H9 (cell line): ENCODE results near the gene TOMM22. TPM values are rescaled to one million over a fixed set of nuclear protein-coding genes. Genes with fewer than 3 reads are reported as not detected.

Source experiments
- DNase-seq: peaks from one replicate; pipeline ENCODE4 v3.0.0-alpha.2; 2017
- H2AFZ ChIP-seq: one replicate; pipeline ENCODE4 v1.6.1; 2013; ENCODE audit warnings: mild to moderate bottlenecking, low read length, control low read depth, moderate library complexity
- H2AK5ac ChIP-seq: 2 replicates; pipeline ENCODE4 v1.6.1; 2013; ENCODE audit warnings: low read length, control low read depth, mixed read lengths; ENCODE audit not compliant: insufficient read length
- H2BK120ac ChIP-seq: one replicate; pipeline ENCODE4 v1.6.1; 2013; ENCODE audit warnings: low read depth, mild to moderate bottlenecking, low read length, control low read depth, inconsistent platforms; ENCODE audit not compliant: poor library complexity, severe bottlenecking
- H2BK12ac ChIP-seq: 2 replicates; pipeline ENCODE4 v1.6.1; 2013; ENCODE audit warnings: low read length, control low read depth, mixed read lengths, low read depth; ENCODE audit not compliant: insufficient read length
- H2BK15ac ChIP-seq: 2 replicates; pipeline ENCODE4 v1.6.1; 2013; ENCODE audit warnings: low read depth, low read length, control low read depth
- H2BK20ac ChIP-seq: one replicate; pipeline ENCODE4 v1.6.1; 2013; ENCODE audit warnings: low read depth, mild to moderate bottlenecking, low read length, control low read depth, inconsistent platforms; ENCODE audit not compliant: poor library complexity, severe bottlenecking
- H2BK5ac ChIP-seq: 2 replicates; pipeline ENCODE4 v1.6.1; 2013; ENCODE audit warnings: low read length, control low read depth, mixed read lengths; ENCODE audit not compliant: insufficient read length
- H3K14ac ChIP-seq: 2 replicates; pipeline ENCODE4 v1.6.1; 2013; ENCODE audit warnings: low read length, control low read depth; ENCODE audit not compliant: insufficient read depth
- H3K18ac ChIP-seq: 2 replicates; pipeline ENCODE4 v1.6.1; 2013; ENCODE audit warnings: low read depth, mild to moderate bottlenecking, mixed read lengths, low read length, control low read depth; ENCODE audit not compliant: insufficient read length
- H3K23ac ChIP-seq: 2 replicates; pipeline ENCODE4 v1.6.1; 2013; ENCODE audit warnings: low read length, control low read depth, mixed read lengths, low read depth; ENCODE audit not compliant: insufficient read length
- H3K23me2 ChIP-seq: 2 replicates; pipeline ENCODE4 v1.6.1; 2013; ENCODE audit warnings: low read depth, mild to moderate bottlenecking, mixed read lengths, low read length, control low read depth; ENCODE audit not compliant: insufficient read length, poor library complexity, severe bottlenecking
- H3K27ac ChIP-seq: 2 replicates; pipeline ENCODE4 v1.5.1; 2013; ENCODE audit warnings: low read length, control low read depth, mixed read lengths, low read depth; ENCODE audit not compliant: insufficient read length
- H3K27me3 ChIP-seq: 2 replicates; pipeline ENCODE4 v1.6.1; 2013; ENCODE audit warnings: low read length, control low read depth, inconsistent platforms; ENCODE audit not compliant: insufficient read depth
- H3K4ac ChIP-seq: 2 replicates; pipeline ENCODE4 v1.6.1; 2013; ENCODE audit warnings: low read depth, mild to moderate bottlenecking, control low read depth, inconsistent platforms, low read length, moderate library complexity
- H3K4me1 ChIP-seq: 2 replicates; pipeline ENCODE4 v1.6.1; 2013; ENCODE audit warnings: low read length, control low read depth, inconsistent platforms; ENCODE audit not compliant: insufficient read depth
- H3K4me2 ChIP-seq: 2 replicates; pipeline ENCODE4 v1.6.1; 2013; ENCODE audit warnings: low read length, control low read depth, mixed read lengths; ENCODE audit not compliant: insufficient read length, insufficient read depth
- H3K56ac ChIP-seq: 2 replicates; pipeline ENCODE4 v1.6.1; 2013; ENCODE audit warnings: low read depth, mild to moderate bottlenecking, mixed read lengths, low read length, control low read depth; ENCODE audit not compliant: insufficient read length
- H3K79me1 ChIP-seq: 2 replicates; pipeline ENCODE4 v1.6.1; 2013; ENCODE audit warnings: low read depth, mild to moderate bottlenecking, moderate library complexity, low read length, control low read depth, inconsistent platforms; ENCODE audit not compliant: insufficient read depth, poor library complexity, severe bottlenecking
- H3K79me2 ChIP-seq: 2 replicates; pipeline ENCODE4 v1.6.1; 2013; ENCODE audit warnings: low read length, control low read depth, inconsistent platforms; ENCODE audit not compliant: insufficient read depth
- H3K9ac ChIP-seq: 2 replicates; pipeline ENCODE4 v1.6.1; 2013; ENCODE audit warnings: low read length, control low read depth, mixed read lengths; ENCODE audit not compliant: insufficient read length; ENCODE audit errors: extremely low read depth
- H3K9me3 ChIP-seq: one replicate; pipeline ENCODE4 v1.6.1; 2013; ENCODE audit warnings: low read depth, low read length, inconsistent platforms; ENCODE audit not compliant: control insufficient read depth
- H3T11ph ChIP-seq: one replicate; pipeline ENCODE4 v1.6.1; 2013; ENCODE audit warnings: mild to moderate bottlenecking, low read length, control low read depth, inconsistent platforms
- H4K20me1 ChIP-seq: one replicate; pipeline ENCODE4 v1.6.1; 2013; ENCODE audit not compliant: control insufficient read depth, insufficient read length, insufficient read depth
- H4K5ac ChIP-seq: 2 replicates; pipeline ENCODE4 v1.6.1; 2013; ENCODE audit warnings: low read depth, mild to moderate bottlenecking, mixed read lengths, low read length, control low read depth; ENCODE audit not compliant: insufficient read length
- H4K8ac ChIP-seq: replicated peaks from 2 replicates; pipeline ENCODE4 v1.6.1; 2013; ENCODE audit warnings: low read length, control low read depth, mixed read lengths, low read depth; ENCODE audit not compliant: insufficient read length
- H4K91ac ChIP-seq: 2 replicates; pipeline ENCODE4 v1.6.1; 2013; ENCODE audit warnings: low read depth, mild to moderate bottlenecking, moderate library complexity, mixed read lengths, low read length, control low read depth; ENCODE audit not compliant: insufficient read length
- H3K27ac Mint-ChIP-seq, 3 experiments: 2 replicates in 2 of 3; 3 replicates in 1 of 3; pipeline ENCODE4 v1.8.0; 2020 to 2021; ENCODE audit warnings: mixed read lengths in 3 of 3, mild to moderate bottlenecking in 1 of 3, moderate library complexity in 1 of 3
- H3K27me3 Mint-ChIP-seq: 2 replicates; pipeline ENCODE4 v1.8.0; 2021; ENCODE audit warnings: low read depth, mild to moderate bottlenecking, moderate library complexity, mixed read lengths
- H3K36me3 Mint-ChIP-seq, 3 experiments: 2 replicates in 2 of 3; 3 replicates in 1 of 3; pipeline ENCODE4 v1.8.0; 2020 to 2021; ENCODE audit warnings: low read depth in 3 of 3, mixed read lengths in 3 of 3; ENCODE audit not compliant: insufficient read depth in 1 of 3
- H3K4me1 Mint-ChIP-seq, 2 experiments: 2 replicates each; pipeline ENCODE4 v1.8.0; 2020; ENCODE audit warnings: mixed read lengths in 2 of 2
- H3K4me3 Mint-ChIP-seq, 2 experiments: 2 replicates in 1 of 2; 3 replicates in 1 of 2; pipeline ENCODE4 v1.8.0; 2020 to 2021; ENCODE audit warnings: mild to moderate bottlenecking in 2 of 2, mixed read lengths in 2 of 2, moderate library complexity in 1 of 2
- H3K9me3 Mint-ChIP-seq, 2 experiments: 2 replicates in 1 of 2; 3 replicates in 1 of 2; pipeline ENCODE4 v1.8.0; 2020; ENCODE audit warnings: mild to moderate bottlenecking in 2 of 2, mixed read lengths in 2 of 2, moderate library complexity in 1 of 2
- WGBS: extraction: QIAGEN DNeasy Blood & Tissue Kit; methylation state at CpG from one replicate; pipeline ENCODE4 v1.1.7; 2013; ENCODE audit warnings: missing lambda C conversion rate, low lambda C conversion rate, mixed read lengths; ENCODE audit not compliant: insufficient read length; ENCODE audit errors: extremely low coverage; 5-methylcytosine and 5-hydroxymethylcytosine counted together
- total RNA-seq: library from RNA; stranded (reverse); gene quantifications from 2 replicates; pipeline ENCODE4 v1.2.1, GENCODE V29; 2021
- TF ChIP-seq, protein P1 (sequence below): fragments of 200-600 bp; sonication (generic); conservative IDR thresholded peaks from 3 replicates; pipeline ENCODE4 v1.8.0; 2021; ENCODE audit warnings: antibody characterized with exemption, mild to moderate bottlenecking

The TOMM22 gene
- total RNA-seq, 1 experiment from 2014 or later = 128 TPM

- Histone ChIP-seq H3T11ph (no peak overlapping the region), H3K79me2 (no peaks in the 10 kb centered on the region), H3K23me2 (no peaks in the 10 kb centered on the region), H3K56ac (no peak overlapping the region), H2BK5ac (no peak overlapping the region), H2AFZ (no peak overlapping the region), H3K27ac (no peak overlapping the region), H3K4me2 (no peak overlapping the region), H2BK15ac (no peak overlapping the region), H3K27me3 (no peaks in the 10 kb centered on the region), H3K9me3 (no peaks in the 10 kb centered on the region), H3K4me1 (no peaks in the 10 kb centered on the region), H3K9ac (no peak overlapping the region), H2BK120ac (no peak overlapping the region), H3K14ac (no peak overlapping the region), H2AK5ac (no peak overlapping the region), H3K23ac (no peak overlapping the region), H3K79me1 (no peaks in the 10 kb centered on the region), H3K4ac (no peak overlapping the region), H2BK20ac (no peak overlapping the region), H2BK12ac (no peak overlapping the region), H4K20me1 (no peaks in the 10 kb centered on the region), H3K18ac (no peak overlapping the region), H4K5ac (no peak overlapping the region), H4K91ac (no peak overlapping the region), H4K8ac (no peak overlapping the region)
- H3K4me3 Mint-ChIP-seq = no peak overlapping the region
- H3K36me3 Mint-ChIP-seq = peaks cover 0 to 38% (median 18%) of the 10 kb centered on the region in 3 experiments; a peak in 6 of 7 replicates
- H3K27ac Mint-ChIP-seq = no peak overlapping the region
- WGBS = no CpG with 5 or more reads among the region's 3 CpGs
- no peaks in the 10 kb centered on the region for H3K9me3 Mint-ChIP-seq
- TF ChIP-seq, protein P1, sequence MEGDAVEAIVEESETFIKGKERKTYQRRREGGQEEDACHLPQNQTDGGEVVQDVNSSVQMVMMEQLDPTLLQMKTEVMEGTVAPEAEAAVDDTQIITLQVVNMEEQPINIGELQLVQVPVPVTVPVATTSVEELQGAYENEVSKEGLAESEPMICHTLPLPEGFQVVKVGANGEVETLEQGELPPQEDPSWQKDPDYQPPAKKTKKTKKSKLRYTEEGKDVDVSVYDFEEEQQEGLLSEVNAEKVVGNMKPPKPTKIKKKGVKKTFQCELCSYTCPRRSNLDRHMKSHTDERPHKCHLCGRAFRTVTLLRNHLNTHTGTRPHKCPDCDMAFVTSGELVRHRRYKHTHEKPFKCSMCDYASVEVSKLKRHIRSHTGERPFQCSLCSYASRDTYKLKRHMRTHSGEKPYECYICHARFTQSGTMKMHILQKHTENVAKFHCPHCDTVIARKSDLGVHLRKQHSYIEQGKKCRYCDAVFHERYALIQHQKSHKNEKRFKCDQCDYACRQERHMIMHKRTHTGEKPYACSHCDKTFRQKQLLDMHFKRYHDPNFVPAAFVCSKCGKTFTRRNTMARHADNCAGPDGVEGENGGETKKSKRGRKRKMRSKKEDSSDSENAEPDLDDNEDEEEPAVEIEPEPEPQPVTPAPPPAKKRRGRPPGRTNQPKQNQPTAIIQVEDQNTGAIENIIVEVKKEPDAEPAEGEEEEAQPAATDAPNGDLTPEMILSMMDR = no peak
- DNase-seq = no peak
- H3K27me3 Mint-ChIP-seq = no peaks in the 10 kb centered on the region
- H3K4me1 Mint-ChIP-seq = no peaks in the 10 kb centered on the region
Observed at GRCh38 chr22:38638728-38639127, 43.0 kb upstream of the TOMM22 start.
